ENCODE measurements around the gene CSNK1G1.

Gene CSNK1G1

GRCh38 chr15:64149893-64150578 lies 205.9 kb downstream of the CSNK1G1 start:
- DNase-seq, result no peak

GRCh38 chr15:64149424-64149823 lies 206.5 kb downstream of the CSNK1G1 start:
- DNase-seq, result no peak

- no peak for DNase-seq
These were observed 207.4 kb downstream of the CSNK1G1 start for GRCh38 chr15:64148581-64148980.

GRCh38 chr15:64148168-64148567 lies 207.8 kb downstream of the CSNK1G1 start:
- no peak for DNase-seq

GRCh38 chr15:64146885-64147681 lies 208.9 kb downstream of the CSNK1G1 start:
- DNase-seq, result peak; percentile 49

GRCh38 chr15:64146520-64146884 lies 209.5 kb downstream of the CSNK1G1 start:
- no peak for DNase-seq

- DNase-seq, result no peak
These were observed 209.9 kb downstream of the CSNK1G1 start for GRCh38 chr15:64146041-64146440.

- no peak for DNase-seq
These were observed 211.2 kb downstream of the CSNK1G1 start for GRCh38 chr15:64144565-64145281.

- no peak for DNase-seq
These were observed 211.8 kb downstream of the CSNK1G1 start for GRCh38 chr15:64144192-64144564.

GRCh38 chr15:64143276-64143675 lies 212.7 kb downstream of the CSNK1G1 start:
- DNase-seq, result no peak

GRCh38 chr15:64141798-64142512 lies 214.0 kb downstream of the CSNK1G1 start:
- no peak for DNase-seq

GRCh38 chr15:64138331-64138941 lies 217.5 kb downstream of the CSNK1G1 start:
- DNase-seq, result no peak

- DNase-seq, result no peak
These were observed 218.6 kb downstream of the CSNK1G1 start for GRCh38 chr15:64137226-64137833.

GRCh38 chr15:64136347-64136746 lies 219.6 kb downstream of the CSNK1G1 start:
- no peak for DNase-seq

GRCh38 chr15:64134345-64134829 lies 221.6 kb downstream of the CSNK1G1 start:
- no peak for DNase-seq

GRCh38 chr15:64133623-64134344 lies 222.2 kb downstream of the CSNK1G1 start:
- no peak for DNase-seq

GRCh38 chr15:64132217-64132616 lies 223.8 kb downstream of the CSNK1G1 start:
- DNase-seq, result no peak

- DNase-seq, result no peak
These were observed 224.4 kb downstream of the CSNK1G1 start for GRCh38 chr15:64131547-64131946.

- DNase-seq, result no peak
These were observed 225.8 kb downstream of the CSNK1G1 start for GRCh38 chr15:64130159-64130558.

- DNase-seq, result no peak
These were observed 228.3 kb downstream of the CSNK1G1 start for GRCh38 chr15:64127521-64128270.

GRCh38 chr15:64125978-64126377 lies 230.0 kb downstream of the CSNK1G1 start:
- DNase-seq, result no peak
